Measurements from ENCODE around the gene LIN7A.

The LIN7A gene

DNA sequence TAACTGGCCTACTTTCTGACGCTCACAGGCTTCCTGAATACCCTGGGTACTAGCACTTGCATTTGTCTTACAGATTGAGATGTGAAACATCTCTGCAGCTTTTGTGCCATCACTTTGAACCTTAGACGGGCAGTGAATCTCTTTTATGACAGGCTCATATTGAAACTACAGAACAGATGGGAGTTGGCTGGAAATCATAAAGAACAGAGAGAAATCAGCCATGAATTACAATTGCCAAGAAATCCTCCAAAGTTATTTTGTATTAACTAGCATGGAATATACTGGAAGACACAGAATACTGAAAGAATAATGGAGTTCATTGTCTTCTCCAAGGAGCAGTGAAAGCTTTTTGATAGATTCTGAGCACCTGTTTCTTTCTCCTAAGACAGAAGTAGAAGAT, 188.3 kb downstream of the LIN7A start:
- no peak for DNase-seq (ENCODE audit: low read depth in 2 of 2)

DNA sequence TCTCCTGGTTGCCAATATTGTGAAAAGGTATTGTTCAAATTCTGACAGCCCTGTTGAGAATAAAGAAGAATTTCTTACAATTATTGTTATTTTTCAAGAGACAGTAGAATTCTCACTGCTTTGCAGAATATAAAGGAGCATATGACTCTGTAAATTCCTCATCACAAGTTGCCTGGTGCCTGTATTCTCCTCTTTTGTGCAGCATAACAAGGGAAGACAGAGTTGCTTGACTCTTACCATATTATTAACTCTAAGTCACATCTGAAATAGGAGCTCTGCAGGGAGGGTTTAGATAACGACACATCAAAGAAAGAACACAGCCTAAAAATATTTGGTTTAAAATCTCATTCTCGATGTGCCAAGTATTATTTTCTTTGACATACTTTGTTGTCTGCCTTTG, 189.9 kb downstream of the LIN7A start:
- DNase-seq (ENCODE audit: low read depth in 2 of 2): no peak

DNA sequence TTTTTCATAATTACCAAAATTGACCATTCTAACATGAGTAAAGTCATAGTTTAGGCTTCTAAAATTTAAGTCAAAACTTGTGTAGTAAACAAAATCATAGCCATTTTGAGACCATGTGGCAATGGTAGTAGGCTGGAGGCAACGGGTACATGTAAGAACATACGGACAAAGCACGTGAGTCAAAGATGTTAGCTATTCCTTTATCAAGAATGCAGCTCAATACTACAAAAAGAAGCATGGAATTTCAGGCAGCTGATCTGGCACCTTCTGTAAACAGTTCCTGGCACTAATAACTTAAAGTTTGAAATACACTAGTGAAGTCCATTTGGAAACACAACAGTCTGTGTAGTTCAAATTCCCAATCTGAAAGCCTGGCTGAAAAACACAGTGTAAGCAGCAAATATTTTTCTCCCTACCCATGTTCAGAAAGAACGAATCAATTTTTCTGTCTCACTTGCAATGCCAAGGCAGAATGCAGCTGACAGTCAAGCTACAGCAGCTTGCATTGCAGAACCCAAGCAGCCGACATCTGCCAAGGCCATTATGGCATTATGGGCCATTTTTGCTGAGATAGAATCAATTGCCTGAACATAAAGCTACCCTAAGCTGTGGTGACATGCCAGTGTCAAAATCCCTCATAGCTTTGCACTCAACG, 191.8 kb downstream of the LIN7A start:
- no peak for DNase-seq (ENCODE audit: low read depth in 2 of 2)
